ENCODE measurements around the gene CELSR1. TPM values are rescaled to one million over a fixed set of nuclear protein-coding genes. Genes with fewer than 3 reads are reported as not detected.

Gene CELSR1
- total RNA-seq, 1 donor from 2014 or later = 27.9 TPM

DNA sequence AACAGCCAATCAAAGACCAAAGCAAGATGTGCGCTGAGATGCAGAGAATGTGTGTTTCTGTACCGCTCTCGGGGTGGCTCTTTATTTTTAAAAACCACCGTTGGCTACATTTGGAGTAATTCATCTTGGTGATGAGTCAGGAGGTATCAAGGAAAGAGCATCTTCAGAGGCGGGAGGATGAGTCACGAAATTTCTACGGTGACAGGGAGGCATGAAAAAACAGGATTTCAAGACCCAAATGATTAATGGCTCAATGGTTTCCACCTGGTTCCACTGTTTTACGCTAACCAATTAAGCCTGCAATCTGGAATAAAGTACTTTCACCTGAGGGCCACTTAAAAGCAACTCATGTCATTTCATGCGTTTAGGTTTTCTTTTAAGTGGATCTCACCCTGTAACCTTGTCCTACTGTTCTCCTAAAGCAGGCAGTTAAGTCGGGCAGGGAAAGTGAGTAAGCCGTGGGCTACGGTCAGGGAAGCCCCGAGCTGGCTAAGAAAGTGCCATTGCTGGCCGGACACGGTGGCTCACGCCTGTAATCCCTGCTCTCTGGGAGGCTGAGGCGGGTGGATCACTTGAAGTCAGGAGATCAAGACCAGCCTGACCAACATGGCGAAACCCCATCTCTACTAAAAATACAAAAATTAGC is 74.6 kb downstream of the CELSR1 start:
- H3K4me3 Mint-ChIP-seq (ENCODE audit: unreplicated experiment) = no peak overlapping the region
- no peaks in the 10 kb centered on the region for H3K27me3 Mint-ChIP-seq (ENCODE audit: low read depth)
- H3K9me3 Mint-ChIP-seq (ENCODE audit: low read depth) = no peaks in the 10 kb centered on the region
- peaks cover 34% of the 10 kb centered on the region for H3K4me1 Mint-ChIP-seq (ENCODE audit: low read depth)
- peak overlapping the region; percentile 3 for H3K27ac Mint-ChIP-seq (ENCODE audit: unreplicated experiment)
- TF ChIP-seq, protein P1, sequence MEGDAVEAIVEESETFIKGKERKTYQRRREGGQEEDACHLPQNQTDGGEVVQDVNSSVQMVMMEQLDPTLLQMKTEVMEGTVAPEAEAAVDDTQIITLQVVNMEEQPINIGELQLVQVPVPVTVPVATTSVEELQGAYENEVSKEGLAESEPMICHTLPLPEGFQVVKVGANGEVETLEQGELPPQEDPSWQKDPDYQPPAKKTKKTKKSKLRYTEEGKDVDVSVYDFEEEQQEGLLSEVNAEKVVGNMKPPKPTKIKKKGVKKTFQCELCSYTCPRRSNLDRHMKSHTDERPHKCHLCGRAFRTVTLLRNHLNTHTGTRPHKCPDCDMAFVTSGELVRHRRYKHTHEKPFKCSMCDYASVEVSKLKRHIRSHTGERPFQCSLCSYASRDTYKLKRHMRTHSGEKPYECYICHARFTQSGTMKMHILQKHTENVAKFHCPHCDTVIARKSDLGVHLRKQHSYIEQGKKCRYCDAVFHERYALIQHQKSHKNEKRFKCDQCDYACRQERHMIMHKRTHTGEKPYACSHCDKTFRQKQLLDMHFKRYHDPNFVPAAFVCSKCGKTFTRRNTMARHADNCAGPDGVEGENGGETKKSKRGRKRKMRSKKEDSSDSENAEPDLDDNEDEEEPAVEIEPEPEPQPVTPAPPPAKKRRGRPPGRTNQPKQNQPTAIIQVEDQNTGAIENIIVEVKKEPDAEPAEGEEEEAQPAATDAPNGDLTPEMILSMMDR (IDR thresholded peaks at IDR 0.05) = no peak
- DNase-seq (ENCODE audit: low spot score) = no peak
- peaks cover 9% of the 10 kb centered on the region for H3K36me3 Mint-ChIP-seq (ENCODE audit: low read depth)

DNA sequence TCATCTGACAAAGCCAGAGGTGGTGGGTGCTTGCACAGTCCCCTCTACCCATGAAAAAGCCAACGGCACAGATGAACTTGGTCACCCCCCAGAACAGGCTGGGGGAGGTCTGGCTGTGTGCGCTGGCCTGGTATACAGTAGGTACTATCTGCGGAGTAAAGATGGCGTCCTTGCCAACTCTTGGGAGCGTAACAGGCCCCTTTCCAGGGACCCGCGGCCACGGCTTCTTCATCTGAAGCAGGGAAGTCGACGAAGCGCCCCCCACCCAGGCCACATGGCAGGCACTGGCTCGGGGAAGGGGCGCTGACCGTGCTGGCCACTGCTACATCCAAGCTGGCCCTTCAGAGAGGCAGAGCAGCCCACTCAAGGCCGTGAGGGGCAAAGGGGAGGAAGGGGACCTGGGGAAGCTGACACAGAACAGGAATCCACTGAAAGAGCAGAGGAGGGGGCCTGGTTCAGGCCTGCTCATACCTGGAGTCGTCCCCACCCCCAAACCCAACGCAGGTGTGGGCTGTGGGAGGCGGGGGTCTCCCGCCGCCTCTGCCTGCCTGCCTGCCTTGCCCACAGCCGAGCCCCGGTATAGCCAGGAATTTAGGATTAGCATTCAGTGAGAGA is 75.7 kb downstream of the CELSR1 start:
- TF ChIP-seq, protein P1 (IDR thresholded peaks at IDR 0.05) = no peak
- Mint-ChIP-seq H3K9me3 (ENCODE audit: low read depth) (no peaks in the 10 kb centered on the region), H3K4me3 (ENCODE audit: unreplicated experiment) (no peak overlapping the region), H3K4me1 (ENCODE audit: low read depth) (peaks cover 43% of the 10 kb centered on the region), H3K27me3 (ENCODE audit: low read depth) (no peaks in the 10 kb centered on the region), H3K27ac (ENCODE audit: unreplicated experiment) (no peak overlapping the region), H3K36me3 (ENCODE audit: low read depth) (peaks cover 9% of the 10 kb centered on the region)
- no peak for DNase-seq (ENCODE audit: low spot score)

DNA sequence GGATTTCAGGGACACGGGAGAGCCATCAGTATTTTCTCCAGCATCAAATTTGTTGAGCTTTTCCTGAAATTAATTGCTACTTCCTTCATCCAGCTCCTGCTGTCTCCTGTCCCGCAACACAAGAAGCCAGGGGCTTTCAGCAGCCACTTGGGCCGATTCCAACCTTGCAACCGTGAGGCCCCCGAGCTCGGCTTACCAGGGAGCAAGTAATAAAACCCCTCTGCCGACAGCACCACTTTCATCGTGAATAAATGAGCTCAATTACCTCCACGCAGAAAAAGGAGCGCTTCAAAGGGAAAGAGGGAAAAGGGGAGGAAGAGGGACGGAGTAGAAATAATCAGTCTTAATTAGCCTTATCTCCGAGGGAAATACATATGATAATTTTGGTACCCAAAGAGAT is 76.6 kb downstream of the CELSR1 start:
- Mint-ChIP-seq H3K4me1 (ENCODE audit: low read depth) (peaks cover 41% of the 10 kb centered on the region), H3K36me3 (ENCODE audit: low read depth) (peaks cover 9% of the 10 kb centered on the region), H3K4me3 (ENCODE audit: unreplicated experiment) (no peak overlapping the region), H3K9me3 (ENCODE audit: low read depth) (no peaks in the 10 kb centered on the region), H3K27ac (ENCODE audit: unreplicated experiment) (no peak overlapping the region), H3K27me3 (ENCODE audit: low read depth) (no peaks in the 10 kb centered on the region)
- no peak for DNase-seq (ENCODE audit: low spot score)
- TF ChIP-seq, protein P1 (IDR thresholded peaks at IDR 0.05) = no peak

DNA sequence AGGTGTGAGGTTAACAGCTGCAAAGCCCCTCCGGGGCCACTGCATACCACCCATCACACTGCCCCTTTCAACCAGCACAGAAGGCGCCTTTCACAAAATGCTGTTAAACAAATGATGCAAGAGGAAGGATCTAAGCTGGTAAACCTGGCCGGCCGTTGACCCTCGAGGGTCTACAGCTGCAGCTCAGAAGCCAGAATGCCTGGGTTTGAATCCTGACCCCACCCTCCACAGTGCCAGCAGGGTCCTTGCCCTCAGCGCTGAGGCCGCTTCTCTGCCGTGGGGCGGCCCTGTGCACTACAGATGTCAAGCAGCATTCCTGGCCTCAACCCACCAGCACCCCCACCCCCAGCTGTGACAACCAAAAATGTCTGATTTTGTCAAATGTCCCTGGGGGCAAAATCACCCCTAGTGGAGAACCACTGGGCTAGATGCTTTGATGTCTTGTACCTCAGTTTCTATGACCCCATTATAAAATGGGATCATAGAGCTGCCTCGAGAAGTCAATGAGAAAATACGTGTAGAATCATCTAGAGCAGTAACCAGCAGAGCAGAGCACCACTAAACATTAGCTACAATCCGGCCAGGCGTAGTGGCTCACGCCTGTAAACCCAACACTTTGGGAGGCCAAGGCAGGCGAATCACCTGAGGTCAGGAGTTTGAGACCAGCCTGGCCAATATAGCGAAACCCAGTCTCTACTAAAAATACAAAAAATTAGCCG is 77.9 kb downstream of the CELSR1 start:
- H3K36me3 Mint-ChIP-seq (ENCODE audit: low read depth) = peaks cover 8% of the 10 kb centered on the region
- no peak overlapping the region for H3K4me3 Mint-ChIP-seq (ENCODE audit: unreplicated experiment)
- H3K27me3 Mint-ChIP-seq (ENCODE audit: low read depth) = no peaks in the 10 kb centered on the region
- H3K9me3 Mint-ChIP-seq (ENCODE audit: low read depth) = no peaks in the 10 kb centered on the region
- DNase-seq (ENCODE audit: low spot score) = no peak
- TF ChIP-seq, protein P1 (IDR thresholded peaks at IDR 0.05) = no peak
- H3K27ac Mint-ChIP-seq (ENCODE audit: unreplicated experiment) = no peak overlapping the region
- peaks cover 36% of the 10 kb centered on the region for H3K4me1 Mint-ChIP-seq (ENCODE audit: low read depth)

DNA sequence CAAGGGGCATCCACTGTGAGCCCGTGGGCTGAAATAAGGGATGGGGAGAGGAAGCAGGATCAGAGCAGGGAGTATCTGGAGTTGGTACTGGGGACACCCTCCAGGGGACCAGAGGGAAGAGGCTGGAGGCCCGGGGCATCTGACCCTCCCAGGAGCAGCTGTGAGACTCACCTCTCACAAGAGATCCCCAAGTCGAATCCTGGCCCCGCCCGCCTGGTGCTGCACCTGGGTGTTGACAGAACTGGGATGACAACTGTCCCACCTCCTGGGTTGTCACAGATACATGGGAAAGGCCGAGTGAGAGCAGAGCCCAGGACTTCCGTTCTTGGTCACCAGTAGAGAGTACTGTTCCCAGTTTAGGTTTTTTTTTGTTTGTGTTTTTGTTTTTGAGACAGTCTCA is 78.9 kb downstream of the CELSR1 start:
- no peak overlapping the region for H3K4me3 Mint-ChIP-seq (ENCODE audit: unreplicated experiment)
- TF ChIP-seq, protein P1 (IDR thresholded peaks at IDR 0.05) = no peak
- no peak overlapping the region for H3K27ac Mint-ChIP-seq (ENCODE audit: unreplicated experiment)
- peaks cover 4% of the 10 kb centered on the region for H3K36me3 Mint-ChIP-seq (ENCODE audit: low read depth)
- H3K4me1 Mint-ChIP-seq (ENCODE audit: low read depth) = peaks cover 46% of the 10 kb centered on the region
- H3K9me3 Mint-ChIP-seq (ENCODE audit: low read depth) = no peaks in the 10 kb centered on the region
- no peak for DNase-seq (ENCODE audit: low spot score)
- no peaks in the 10 kb centered on the region for H3K27me3 Mint-ChIP-seq (ENCODE audit: low read depth)
